Hepatocyte (in vitro differentiated cells): ENCODE measurements around the gene TNS2.

Experiments used
- CTCF ChIP-seq: fragments of 200-600 bp; sonication (generic); IDR thresholded peaks from 2 replicates; pipeline ENCODE4 v1.5.1; 2016; ENCODE audit warnings: antibody characterized with exemption, mild to moderate bottlenecking; ENCODE audit not compliant: poor library complexity
- EZH2 ChIP-seq: fragments of 200-600 bp; sonication (generic); IDR thresholded peaks from 2 replicates; pipeline ENCODE4 v1.6.1; 2016; ENCODE audit warnings: antibody characterized with exemption, mild to moderate bottlenecking, borderline replicate concordance
- EZH2phosphoT487 ChIP-seq: fragments of 200-600 bp; sonication (generic); IDR thresholded peaks from one replicate; pipeline ENCODE4 v1.6.1; 2018; ENCODE audit warnings: antibody characterized with exemption, mild to moderate bottlenecking, low read depth, moderate library complexity; ENCODE audit not compliant: unreplicated experiment, severe bottlenecking

GRCh38 chr12:53025250-53025649 lies 24.6 kb upstream of the TNS2 start:
- TF ChIP-seq EZH2: no peak
- TF ChIP-seq CTCF: no peak
- no peak for TF ChIP-seq EZH2phosphoT487
